Testis (tissue), 3 donors: ENCODE results near the gene PLOD1. TPM values are rescaled to one million over a fixed set of nuclear protein-coding genes. Genes with fewer than 3 reads are reported as not detected.

Experiments
- DNase-seq: peaks from one replicate; pipeline ENCODE4 v3.0.0-alpha.2; 2019
- H3K27ac ChIP-seq, 2 donors: fragments of 200-600 bp; sonication (generic); one replicate each; pipeline ENCODE4 v1.5.1; 2019
- H3K27me3 ChIP-seq: fragments of 200-600 bp; sonication (generic); one replicate; pipeline ENCODE4 v1.5.1; 2019
- H3K36me3 ChIP-seq: fragments of 200-600 bp; sonication (generic); one replicate; pipeline ENCODE4 v1.5.1; 2017; ENCODE audit warnings: low read depth; ENCODE audit errors: missing control alignments
- H3K4me1 ChIP-seq: fragments of 200-600 bp; sonication (generic); one replicate; pipeline ENCODE4 v1.5.1; 2019
- H3K4me3 ChIP-seq, 2 donors: fragments of 200-600 bp; sonication (generic); one replicate each; pipeline ENCODE4 v1.5.1; 2017 to 2019
- H3K9me3 ChIP-seq: fragments of 200-600 bp; sonication (generic); one replicate; pipeline ENCODE4 v1.5.1; 2017
- CTCF ChIP-seq, 3 experiments: fragments of 450-650 bp in 2 of 3; fragments of 200-600 bp in 1 of 3; sonication (generic) in 1 of 3; IDR thresholded peaks; one replicate each; pipeline ENCODE4 v1.5.1; 2016 to 2019; ENCODE audit warnings: antibody characterized with exemption in 3 of 3, mild to moderate bottlenecking in 2 of 3, moderate library complexity in 1 of 3
- POLR2A ChIP-seq: fragments of 450-650 bp; IDR thresholded peaks from one replicate; pipeline ENCODE4 v1.6.1; 2017; ENCODE audit warnings: antibody characterized with exemption, mild to moderate bottlenecking, moderate library complexity
- WGBS, 2 donors: methylation state at CpG; one replicate each; pipeline ENCODE4 v1.1.5; 2018; 5-methylcytosine and 5-hydroxymethylcytosine counted together
- intact Hi-C: fragments of 100-400 bp; cut with DNase I; formaldehyde crosslinking; loops from one replicate; pipeline ENCODE4 v1.15.1; 2023; ENCODE audit warnings: low total_unique reads
- polyA plus RNA-seq: library from polyadenylated mRNA; stranded (reverse); fragments of 350-450 nt; fragmentation: Illumina TruSeq; extraction: RNeasy Lipid Tissue Mini Kit (QIAGEN cat#74804); gene quantifications from one replicate; pipeline ENCODE4 v1.2.3, GENCODE V29; 2014; ENCODE audit warnings: low read depth, low replicate concordance; ENCODE audit not compliant: insufficient read depth
- total RNA-seq, 2 donors: library from RNA; depleted of rRNA; stranded (reverse); fragments of >200 nt; gene quantifications; one replicate each; pipeline ENCODE4 v1.2.3, GENCODE V29; 2016

The PLOD1 gene
- total and polyA plus RNA-seq, 3 donors from 2014 or later = 33.1 to 62.0 (median 41.3) TPM

- H3K27ac ChIP-seq = peak overlapping the region in 1 of 2 donors; percentile 28
Measured at GRCh38 chr1:11940260-11940921, 5.9 kb downstream of the PLOD1 start.

GRCh38 chr1:11942280-11942679 lies 7.8 kb downstream of the PLOD1 start:
- WGBS, 2 donors = 89 to 96% methylated on average over 4 of the region's 4 CpGs
- Histone ChIP-seq H3K36me3 (no peaks in the 10 kb centered on the region), H3K4me3 (no peak overlapping the region), H3K9me3 (no peaks in the 10 kb centered on the region), H3K27me3 (no peaks in the 10 kb centered on the region), H3K4me1 (peaks cover 12% of the 10 kb centered on the region), H3K27ac (no peak overlapping the region)
- intact Hi-C loops = no loop called here
- no peak for DNase-seq
- TF ChIP-seq CTCF (IDR thresholded peaks at IDR 0.05) (no peak), POLR2A (no peak)

More at GRCh38 chr1:11940260-11940921, 5.9 kb downstream of the PLOD1 start:
- 82 to 93% methylated on average over 7 to 9 of the region's 9 CpGs for WGBS, 2 donors
- intact Hi-C loops = no loop called here
- DNase-seq = peak; percentile 31
- H3K4me1 ChIP-seq = peaks cover 13% of the 10 kb centered on the region
- TF ChIP-seq POLR2A = no peak
- TF ChIP-seq CTCF (IDR thresholded peaks at IDR 0.05) = no peak
- no peaks in the 10 kb centered on the region for H3K9me3 ChIP-seq
- H3K36me3 ChIP-seq = no peaks in the 10 kb centered on the region
- H3K4me3 ChIP-seq = no peak overlapping the region
- H3K27me3 ChIP-seq = no peaks in the 10 kb centered on the region

- H3K27me3 ChIP-seq = no peaks in the 10 kb centered on the region
- no peaks in the 10 kb centered on the region for H3K36me3 ChIP-seq
- H3K27ac ChIP-seq = no peak overlapping the region
- H3K4me1 ChIP-seq = peaks cover 7% of the 10 kb centered on the region
- DNase-seq = no peak
- no peaks in the 10 kb centered on the region for H3K9me3 ChIP-seq
- 87 to 88% methylated on average over 1 to 4 of the region's 4 CpGs for WGBS, 2 donors
- intact Hi-C loops = no loop called here
- no peak for TF ChIP-seq CTCF (IDR thresholded peaks at IDR 0.05)
- TF ChIP-seq POLR2A = no peak
- no peak overlapping the region for H3K4me3 ChIP-seq
Measured at GRCh38 chr1:11943619-11944018, 9.1 kb downstream of the PLOD1 start.

GRCh38 chr1:11944358-11944931 lies 9.9 kb downstream of the PLOD1 start:
- H3K27me3 ChIP-seq = no peaks in the 10 kb centered on the region
- no peak overlapping the region for H3K4me3 ChIP-seq
- no peaks in the 10 kb centered on the region for H3K4me1 ChIP-seq
- H3K36me3 ChIP-seq = no peaks in the 10 kb centered on the region
- WGBS, 2 donors = 83 to 84% methylated on average over 11 to 12 of the region's 12 CpGs
- TF ChIP-seq POLR2A (no peak), CTCF (IDR thresholded peaks at IDR 0.05) (no peak)
- H3K9me3 ChIP-seq = no peaks in the 10 kb centered on the region
- no peak overlapping the region for H3K27ac ChIP-seq
- no peak for DNase-seq
- intact Hi-C loops = no loop called here

- no peaks in the 10 kb centered on the region for H3K9me3 ChIP-seq
- H3K27me3 ChIP-seq = no peaks in the 10 kb centered on the region
- H3K4me1 ChIP-seq = no peaks in the 10 kb centered on the region
- no peaks in the 10 kb centered on the region for H3K36me3 ChIP-seq
- WGBS, 2 donors = 87% methylated on average over 3 of the region's 3 CpGs
- H3K4me3 ChIP-seq = no peak overlapping the region
- no peak overlapping the region for H3K27ac ChIP-seq
- no peak for TF ChIP-seq CTCF (IDR thresholded peaks at IDR 0.05)
- TF ChIP-seq POLR2A = no peak
- intact Hi-C loops = no loop called here
- no peak for DNase-seq
Measured at GRCh38 chr1:11946647-11947046, 12.1 kb downstream of the PLOD1 start.
